IPS DF 6.9 (cell line): Measurements from ENCODE around the gene TSPAN16.

Source experiments
- DNase-seq: peaks from one replicate; pipeline ENCODE4 v3.0.0-alpha.2; 2013; ENCODE audit warnings: low read depth, low spot score
- H3K27ac ChIP-seq: one replicate; pipeline ENCODE4 v1.5.1; 2013; ENCODE audit warnings: low read length, control low read depth
- H3K27me3 ChIP-seq: 2 replicates; pipeline ENCODE4 v1.6.1; 2013; ENCODE audit warnings: mild to moderate bottlenecking, low read length; ENCODE audit not compliant: control insufficient read depth, insufficient read depth
- H3K36me3 ChIP-seq: 2 replicates; pipeline ENCODE4 v1.6.1; 2013; ENCODE audit warnings: low read length; ENCODE audit not compliant: control insufficient read depth, insufficient read depth
- H3K4me1 ChIP-seq: 2 replicates; pipeline ENCODE4 v1.6.1; 2013; ENCODE audit warnings: low read length; ENCODE audit not compliant: control insufficient read depth, insufficient read depth
- H3K4me3 ChIP-seq: 2 replicates; pipeline ENCODE4 v1.5.1; 2013; ENCODE audit warnings: mild to moderate bottlenecking, low read length
- H3K9me3 ChIP-seq: 2 replicates; pipeline ENCODE4 v1.6.1; 2013; ENCODE audit warnings: low read length, inconsistent platforms; ENCODE audit not compliant: control insufficient read depth, insufficient read depth
- WGBS: extraction: QIAGEN DNeasy Blood & Tissue Kit; methylation state at CpG from one replicate; pipeline ENCODE4 v1.1.7; 2013; ENCODE audit warnings: mixed read lengths, missing lambda C conversion rate; ENCODE audit not compliant: insufficient read length, insufficient coverage; 5-methylcytosine and 5-hydroxymethylcytosine counted together

TSPAN16 gene

GRCh38 chr19:11295665-11296245, at the start of gene TSPAN16:
TSPAN16 (plus strand) TSS chr19:11296160; CDS start chr19:11296298, 138 bp downstream.
- Histone ChIP-seq H3K4me3 (no peak within 1 kb of the TSS), H3K4me1 (no peaks in the 10 kb centered on the region), H3K27me3 (no peaks in the 10 kb centered on the region), H3K36me3 (no peaks in the 10 kb centered on the region), H3K9me3 (no peaks in the 10 kb centered on the region), H3K27ac (no peak within 1 kb of the TSS)
- WGBS, result no CpG with 5 or more reads among the region's 8 CpGs
- no peak for DNase-seq

DNA sequence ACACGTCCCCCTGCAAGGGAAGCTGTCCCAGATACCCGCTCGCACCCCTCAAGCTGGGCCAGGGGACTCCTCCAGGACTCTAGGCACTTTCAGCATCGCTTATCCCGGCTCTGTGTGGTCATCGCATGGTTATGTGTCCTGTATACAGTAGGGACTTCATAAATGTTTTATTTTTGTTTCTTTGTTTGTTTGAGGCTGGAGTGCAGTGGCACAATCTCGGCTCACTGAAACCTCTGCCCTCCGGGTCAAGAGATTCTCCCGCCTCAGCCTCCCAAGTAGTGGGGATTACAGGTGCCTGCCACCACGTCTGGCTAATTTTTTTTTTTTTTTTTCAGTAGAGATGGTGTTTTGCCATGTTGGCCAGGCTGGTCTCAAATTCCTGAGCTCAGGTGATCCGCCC, 49.0 kb upstream of the TSPAN16 start:
- WGBS, result no CpG with 5 or more reads among the region's 11 CpGs
- H3K9me3 ChIP-seq, result no peaks in the 10 kb centered on the region
- DNase-seq, result no peak

GRCh38 chr19:11247391-11247790, 48.6 kb upstream of the TSPAN16 start:
- no peak overlapping the region for H3K27ac ChIP-seq
- no peaks in the 10 kb centered on the region for H3K27me3 ChIP-seq
- no peak overlapping the region for H3K4me3 ChIP-seq
- peaks cover 3% of the 10 kb centered on the region for H3K4me1 ChIP-seq
- no peaks in the 10 kb centered on the region for H3K9me3 ChIP-seq
- no CpG with 5 or more reads among the region's 10 CpGs for WGBS
- H3K36me3 ChIP-seq, result peaks cover 12% of the 10 kb centered on the region; the same call in 1 of the 2 replicates
- DNase-seq, result no peak

More for the DNA sequence above, 49.0 kb upstream of the TSPAN16 start:
- Histone ChIP-seq H3K36me3 (peaks cover 12% of the 10 kb centered on the region; the same call in 1 of the 2 replicates), H3K27me3 (no peaks in the 10 kb centered on the region), H3K27ac (no peak overlapping the region), H3K4me3 (no peak overlapping the region), H3K4me1 (peaks cover 3% of the 10 kb centered on the region)

- Histone ChIP-seq H3K27me3 (no peaks in the 10 kb centered on the region), H3K36me3 (peaks cover 12% of the 10 kb centered on the region; the same call in 1 of the 2 replicates), H3K4me3 (no peak overlapping the region), H3K27ac (no peak overlapping the region), H3K4me1 (peaks cover 2% of the 10 kb centered on the region), H3K9me3 (no peaks in the 10 kb centered on the region)
- no CpG with 5 or more reads among the region's 14 CpGs for WGBS
- DNase-seq, result no peak
These were observed 48.0 kb upstream of the TSPAN16 start for GRCh38 chr19:11247934-11248333.

- Histone ChIP-seq H3K27ac (no peak overlapping the region), H3K9me3 (no peaks in the 10 kb centered on the region), H3K4me1 (no peaks in the 10 kb centered on the region), H3K4me3 (no peak overlapping the region), H3K36me3 (peaks cover 12% of the 10 kb centered on the region), H3K27me3 (no peaks in the 10 kb centered on the region)
- no CpG with 5 or more reads among the region's 2 CpGs for whole genome bisulfite sequencing
- DNase-seq, result no peak
These were observed 47.1 kb upstream of the TSPAN16 start for GRCh38 chr19:11248852-11249251.

DNA sequence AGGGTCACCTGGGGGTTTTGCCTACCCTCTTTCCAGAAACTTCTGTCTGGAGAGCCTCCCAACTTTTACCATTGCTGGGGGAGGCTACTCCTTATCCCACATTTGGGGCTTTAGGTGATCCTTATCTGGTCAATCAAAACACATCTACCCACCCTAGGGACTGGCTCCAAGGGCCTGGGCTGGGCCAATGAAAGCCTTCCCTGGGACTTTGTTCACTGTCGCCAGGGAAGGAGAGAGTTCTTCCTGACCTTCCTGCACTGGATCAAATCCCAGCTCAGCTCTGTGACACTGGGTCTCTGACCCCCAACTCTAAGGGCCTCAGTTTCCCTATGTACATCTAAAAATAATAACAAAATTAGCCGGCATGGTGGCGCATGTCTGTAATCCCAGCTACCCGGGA, 44.7 kb upstream of the TSPAN16 start:
- Histone ChIP-seq H3K36me3 (peaks cover 16% of the 10 kb centered on the region), H3K4me1 (no peaks in the 10 kb centered on the region), H3K4me3 (no peak overlapping the region), H3K27ac (no peak overlapping the region), H3K9me3 (no peaks in the 10 kb centered on the region), H3K27me3 (no peaks in the 10 kb centered on the region)
- no peak for DNase-seq
- no CpG with 5 or more reads among the region's 4 CpGs for whole genome bisulfite sequencing

- no CpG with 5 or more reads among the region's 11 CpGs for WGBS
- H3K27me3 ChIP-seq, result no peaks in the 10 kb centered on the region
- H3K9me3 ChIP-seq, result no peaks in the 10 kb centered on the region
- peaks cover 16% of the 10 kb centered on the region for H3K36me3 ChIP-seq
- no peak overlapping the region for H3K27ac ChIP-seq
- H3K4me1 ChIP-seq, result no peaks in the 10 kb centered on the region
- DNase-seq, result no peak
- no peak overlapping the region for H3K4me3 ChIP-seq
These were observed 44.2 kb upstream of the TSPAN16 start for GRCh38 chr19:11251650-11252314.

DNA sequence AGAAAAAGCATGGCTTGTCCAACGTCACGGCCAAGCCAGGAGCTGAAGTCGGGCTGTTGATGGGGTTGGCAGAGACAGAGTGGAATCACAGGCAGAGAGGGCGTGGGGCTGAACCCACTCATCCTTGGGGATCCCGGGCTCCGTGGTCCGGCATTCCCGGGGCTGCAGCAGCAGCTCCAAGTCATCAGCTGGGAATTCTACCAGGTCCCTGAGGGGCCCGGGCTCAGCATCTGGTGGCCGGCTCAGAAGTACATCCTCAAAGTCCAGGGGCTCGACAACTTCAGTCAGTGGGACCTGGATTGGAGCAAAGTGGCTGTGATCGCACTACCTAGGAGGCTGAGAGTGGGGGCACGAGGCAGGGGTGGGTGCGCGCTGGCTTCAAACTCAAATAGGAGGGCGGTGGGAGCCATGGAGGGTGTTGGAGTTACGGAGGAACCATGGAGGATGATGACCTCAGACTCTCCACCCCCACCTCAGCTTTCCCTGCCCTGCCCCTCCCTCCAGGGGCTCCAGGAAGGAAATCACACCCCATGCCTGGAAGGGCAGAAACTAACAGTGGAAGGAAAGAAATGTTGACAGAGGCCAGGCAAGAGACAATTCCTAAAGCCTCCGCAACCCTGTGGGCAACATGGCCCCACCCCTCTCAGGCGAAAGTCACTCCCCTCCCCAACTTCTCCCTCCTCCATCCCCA, 43.1 kb upstream of the TSPAN16 start:
- Histone ChIP-seq H3K27ac (no peak overlapping the region), H3K4me1 (no peaks in the 10 kb centered on the region), H3K4me3 (no peak overlapping the region), H3K36me3 (peaks cover 11% of the 10 kb centered on the region), H3K9me3 (no peaks in the 10 kb centered on the region), H3K27me3 (no peaks in the 10 kb centered on the region)
- no CpG with 5 or more reads among the region's 19 CpGs for WGBS
- DNase-seq, result no peak

- no peak for DNase-seq
- WGBS, result no CpG with 5 or more reads among the region's 5 CpGs
These were observed 41.3 kb upstream of the TSPAN16 start for GRCh38 chr19:11254666-11255065.

GRCh38 chr19:11256189-11256588, 39.8 kb upstream of the TSPAN16 start:
- Histone ChIP-seq H3K4me3 (no peak overlapping the region), H3K4me1 (no peaks in the 10 kb centered on the region), H3K27me3 (no peaks in the 10 kb centered on the region), H3K9me3 (no peaks in the 10 kb centered on the region), H3K27ac (no peak overlapping the region), H3K36me3 (peaks cover 3% of the 10 kb centered on the region)
- DNase-seq, result no peak
- WGBS, result no CpG with 5 or more reads among the region's 7 CpGs

More at GRCh38 chr19:11254666-11255065, 41.3 kb upstream of the TSPAN16 start:
- H3K4me3 ChIP-seq, result no peak overlapping the region
- no peaks in the 10 kb centered on the region for H3K4me1 ChIP-seq
- H3K27ac ChIP-seq, result no peak overlapping the region
- H3K36me3 ChIP-seq, result peaks cover 9% of the 10 kb centered on the region
- no peaks in the 10 kb centered on the region for H3K9me3 ChIP-seq
- H3K27me3 ChIP-seq, result no peaks in the 10 kb centered on the region
